WTC11 (cell line): ENCODE results near the gene WFS1. TPM values are rescaled to one million over a fixed set of nuclear protein-coding genes. Genes with fewer than 3 reads are reported as not detected.

Experiments used
- ATAC-seq: fragments of 200-7000 bp; cut with Tn5 transposase; 2 replicates; pipeline ENCODE4 v1.10.0; 2021; ENCODE audit warnings: mild to moderate bottlenecking, moderate library complexity
- CTCF ChIA-PET: fragments of 300-600 bp; sonication (Branson Sonifier 250); formaldehyde crosslinking; loops from one replicate; lab custom pipeline; 2021; ENCODE audit warnings: antibody characterized with exemption; lab: Charles Lee
- POLR2A ChIA-PET: fragments of 350-600 bp; sonication (Branson Sonifier 250); formaldehyde crosslinking; loops from one replicate; lab custom pipeline; 2021; ENCODE audit warnings: antibody characterized with exemption; lab: Charles Lee
- DNase-seq: peaks from one replicate; pipeline ENCODE4 v3.0.0; 2021; ENCODE audit warnings: low spot score
- H3K27ac Mint-ChIP-seq: 2 replicates; pipeline ENCODE4 v1.8.0; 2021; ENCODE audit warnings: mixed read lengths
- H3K27me3 Mint-ChIP-seq: 2 replicates; pipeline ENCODE4 v1.8.0; 2021; ENCODE audit warnings: low read depth, mild to moderate bottlenecking, moderate library complexity, mixed read lengths
- H3K36me3 Mint-ChIP-seq: 2 replicates; pipeline ENCODE4 v1.8.0; 2021; ENCODE audit warnings: mixed read lengths
- H3K4me1 Mint-ChIP-seq: 2 replicates; pipeline ENCODE4 v1.8.0; 2022; ENCODE audit warnings: mixed read lengths
- H3K4me3 Mint-ChIP-seq: 2 replicates; pipeline ENCODE4 v1.8.0; 2021; ENCODE audit warnings: mild to moderate bottlenecking, moderate library complexity, mixed read lengths
- H3K9me3 Mint-ChIP-seq: 2 replicates; pipeline ENCODE4 v1.8.0; 2021; ENCODE audit warnings: mixed read lengths
- CREB1 ChIP-seq: sonication (generic); formaldehyde crosslinking; IDR thresholded peaks from 2 replicates; pipeline ENCODE4 v1.8.0; 2023; ENCODE audit warnings: mild to moderate bottlenecking, missing genetic modification reagents
- ELF4 ChIP-seq: sonication (generic); formaldehyde crosslinking; IDR thresholded peaks from 2 replicates; pipeline ENCODE4 v1.8.1; 2022; ENCODE audit warnings: low read depth, mild to moderate bottlenecking, moderate library complexity, missing genetic modification reagents
- FOXP1 ChIP-seq: sonication (generic); formaldehyde crosslinking; IDR thresholded peaks from 2 replicates; pipeline ENCODE4 v1.8.0; 2022; ENCODE audit warnings: missing genetic modification reagents, mild to moderate bottlenecking, moderate library complexity, borderline replicate concordance
- GRHL2 ChIP-seq: fragments of 250-450 bp; sonication (Bioruptor Pico); IDR thresholded peaks from 2 replicates; pipeline ENCODE4 v1.8.0; 2022; ENCODE audit warnings: mild to moderate bottlenecking, moderate library complexity; ENCODE audit not compliant: insufficient replicate concordance, severe bottlenecking
- GTF2I ChIP-seq: fragments of 250-450 bp; sonication (Bioruptor Pico); conservative IDR thresholded peaks from 2 replicates; pipeline ENCODE4 v1.4.0; 2021; ENCODE audit warnings: mild to moderate bottlenecking
- HMGA2 ChIP-seq: fragments of 250-450 bp; sonication (Bioruptor Pico); IDR thresholded peaks from 2 replicates; pipeline ENCODE4 v1.4.0; 2021; ENCODE audit warnings: mild to moderate bottlenecking, moderate library complexity
- MYBL2 ChIP-seq: sonication (generic); formaldehyde crosslinking; IDR thresholded peaks from 2 replicates; pipeline ENCODE4 v1.8.1; 2023; ENCODE audit warnings: mild to moderate bottlenecking, moderate library complexity, missing genetic modification reagents
- NR1H2 ChIP-seq: sonication (generic); formaldehyde crosslinking; IDR thresholded peaks from 2 replicates; pipeline ENCODE4 v1.9.0; 2021; ENCODE audit warnings: mild to moderate bottlenecking, moderate library complexity, missing genetic modification reagents
- PRRX2 ChIP-seq: fragments of 250-450 bp; sonication (Bioruptor Pico); IDR thresholded peaks from 2 replicates; pipeline ENCODE4 v1.8.0; 2021; ENCODE audit warnings: mild to moderate bottlenecking
- TEAD4 ChIP-seq: sonication (generic); formaldehyde crosslinking; IDR thresholded peaks from 2 replicates; pipeline ENCODE4 v1.8.0; 2022; ENCODE audit warnings: mild to moderate bottlenecking, missing genetic modification reagents
- ZNF121 ChIP-seq: sonication (generic); formaldehyde crosslinking; IDR thresholded peaks from 2 replicates; pipeline ENCODE4 v1.8.0; 2023; ENCODE audit warnings: missing genetic modification reagents
- ZNF317 ChIP-seq: sonication (generic); formaldehyde crosslinking; IDR thresholded peaks from 2 replicates; pipeline ENCODE4 v1.8.1; 2023; ENCODE audit warnings: low read depth, mild to moderate bottlenecking, moderate library complexity, missing genetic modification reagents, borderline replicate concordance
- ZNF416 ChIP-seq: fragments of 250-450 bp; sonication (Bioruptor Pico); IDR thresholded peaks from 2 replicates; pipeline ENCODE4 v1.9.0; 2021; ENCODE audit warnings: mild to moderate bottlenecking, inconsistent platforms
- ZNF423 ChIP-seq: fragments of 250-450 bp; sonication (Bioruptor Pico); IDR thresholded peaks from 2 replicates; pipeline ENCODE4 v2.1.2; 2022; ENCODE audit warnings: mild to moderate bottlenecking, moderate library complexity
- total RNA-seq: library from RNA; stranded (reverse); gene quantifications from 3 replicates; pipeline ENCODE4 v1.2.3, GENCODE V29; 2021
- TF ChIP-seq, protein P1 (sequence below): sonication (generic); formaldehyde crosslinking; IDR thresholded peaks from 2 replicates; pipeline ENCODE4 v1.8.1; 2023; ENCODE audit warnings: mild to moderate bottlenecking, missing genetic modification reagents, moderate library complexity
- TF ChIP-seq, protein P2 (sequence below): fragments of 200-600 bp; IDR thresholded peaks from 2 replicates; pipeline ENCODE4 v1.8.0; 2022; ENCODE audit warnings: antibody characterized with exemption
- TF ChIP-seq, protein P3 (sequence below): sonication (generic); formaldehyde crosslinking; IDR thresholded peaks from 2 replicates; pipeline ENCODE4 v1.8.0; 2022; ENCODE audit warnings: mild to moderate bottlenecking, missing genetic modification reagents
- TF ChIP-seq, protein P4 (sequence below): fragments of 250-450 bp; sonication (Bioruptor Pico); IDR thresholded peaks from 2 replicates; pipeline ENCODE4 v1.8.0; 2021; ENCODE audit warnings: mild to moderate bottlenecking

Gene WFS1
- total RNA-seq, 1 experiment from 2014 or later = 34.7 TPM

DNA sequence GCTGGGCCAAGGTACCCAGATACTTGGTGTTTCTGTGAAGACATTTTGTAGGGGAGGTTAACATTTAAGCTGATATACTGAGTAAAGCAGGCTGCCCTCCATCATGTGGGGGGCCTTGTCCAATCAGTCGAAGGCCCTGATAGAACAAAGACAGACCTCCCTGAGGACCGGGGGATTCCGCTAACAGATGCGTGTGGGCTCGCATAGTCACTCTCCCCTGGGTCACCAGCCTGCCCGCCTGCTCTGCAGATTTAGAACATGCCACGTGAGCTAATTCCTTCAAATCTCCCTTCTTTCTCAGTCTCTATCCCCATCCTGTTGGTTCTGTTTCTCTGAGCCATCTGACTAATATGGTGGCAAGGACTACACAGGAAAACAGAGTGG lies 60.7 kb downstream of the WFS1 start:
- no peak for DNase-seq
- Mint-ChIP-seq H3K36me3 (peaks cover 2% of the 10 kb centered on the region), H3K27ac (no peak overlapping the region), H3K9me3 (peaks cover 29% of the 10 kb centered on the region)
- no peak for ATAC-seq
- POLR2A ChIA-PET = no interaction called here
- TF ChIP-seq TEAD4 (CRISPR knock-in tag) (no peak), PRRX2 (CRISPR knock-in tag) (no peak), ZNF423 (no peak)
- TF ChIP-seq, protein P1, sequence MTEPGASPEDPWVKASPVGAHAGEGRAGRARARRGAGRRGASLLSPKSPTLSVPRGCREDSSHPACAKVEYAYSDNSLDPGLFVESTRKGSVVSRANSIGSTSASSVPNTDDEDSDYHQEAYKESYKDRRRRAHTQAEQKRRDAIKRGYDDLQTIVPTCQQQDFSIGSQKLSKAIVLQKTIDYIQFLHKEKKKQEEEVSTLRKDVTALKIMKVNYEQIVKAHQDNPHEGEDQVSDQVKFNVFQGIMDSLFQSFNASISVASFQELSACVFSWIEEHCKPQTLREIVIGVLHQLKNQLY (CRISPR knock-in tag) = no peak
- TF ChIP-seq, all 79 proteins: peak for 0
- Mint-ChIP-seq H3K27me3 (no peaks in the 10 kb centered on the region; the same call in 1 of the 2 replicates), H3K4me1 (0 out of 2 replicates have a peak, but pooled peaks cover 3% of the 10 kb centered on the region), H3K4me3 (no peak overlapping the region)
- CTCF ChIA-PET = interaction anchor here (0.6 to 15.7 kb wide), 45 partner anchors 10 to 386 kb away, joined by 3 to 713 read pairs (median 7); partner anchors contain the start of genes JAKMIP1, MAN2B2 and WFS1

DNA sequence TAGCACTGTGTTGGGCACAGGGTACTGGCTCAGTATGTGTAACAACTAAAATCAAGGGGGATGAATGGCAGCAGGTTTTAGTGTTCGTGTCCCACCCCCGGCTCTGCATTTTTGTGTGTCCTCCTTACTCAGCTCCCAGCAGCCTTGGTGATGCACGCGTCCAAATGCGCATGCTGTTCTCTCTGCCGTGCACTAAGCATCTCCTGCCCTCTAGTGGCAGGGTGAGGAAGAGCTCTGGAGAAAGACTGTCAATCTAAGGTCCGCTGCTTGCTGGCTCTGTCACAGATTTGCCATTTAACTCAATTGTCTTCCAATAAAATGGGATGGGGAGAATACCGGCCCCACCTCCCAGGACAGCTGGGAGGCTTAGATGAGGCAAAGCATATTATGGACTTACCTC lies 61.4 kb downstream of the WFS1 start:
- Mint-ChIP-seq H3K36me3 (peaks cover 2% of the 10 kb centered on the region), H3K27me3 (no peaks in the 10 kb centered on the region; the same call in 1 of the 2 replicates), H3K9me3 (peaks cover 27% of the 10 kb centered on the region), H3K27ac (no peak overlapping the region), H3K4me1 (0 out of 2 replicates have a peak, but pooled peaks cover 3% of the 10 kb centered on the region)
- POLR2A ChIA-PET = no interaction called here
- CTCF ChIA-PET = interaction anchor here (0.6 to 15.7 kb wide), 69 partner anchors 9 to 526 kb away, joined by 3 to 713 read pairs (median 6); partner anchors contain the start of genes JAKMIP1, MAN2B2, MRFAP1 and WFS1
- DNase-seq = peak; percentile 65
- TF ChIP-seq NR1H2 (CRISPR knock-in tag) (no peak), ZNF317 (CRISPR knock-in tag) (no peak), ELF4 (CRISPR knock-in tag) (no peak), ZNF416 (CRISPR knock-in tag) (no peak), GRHL2 (CRISPR knock-in tag) (no peak), ZNF121 (no peak), HMGA2 (no peak)
- TF ChIP-seq, protein P2, sequence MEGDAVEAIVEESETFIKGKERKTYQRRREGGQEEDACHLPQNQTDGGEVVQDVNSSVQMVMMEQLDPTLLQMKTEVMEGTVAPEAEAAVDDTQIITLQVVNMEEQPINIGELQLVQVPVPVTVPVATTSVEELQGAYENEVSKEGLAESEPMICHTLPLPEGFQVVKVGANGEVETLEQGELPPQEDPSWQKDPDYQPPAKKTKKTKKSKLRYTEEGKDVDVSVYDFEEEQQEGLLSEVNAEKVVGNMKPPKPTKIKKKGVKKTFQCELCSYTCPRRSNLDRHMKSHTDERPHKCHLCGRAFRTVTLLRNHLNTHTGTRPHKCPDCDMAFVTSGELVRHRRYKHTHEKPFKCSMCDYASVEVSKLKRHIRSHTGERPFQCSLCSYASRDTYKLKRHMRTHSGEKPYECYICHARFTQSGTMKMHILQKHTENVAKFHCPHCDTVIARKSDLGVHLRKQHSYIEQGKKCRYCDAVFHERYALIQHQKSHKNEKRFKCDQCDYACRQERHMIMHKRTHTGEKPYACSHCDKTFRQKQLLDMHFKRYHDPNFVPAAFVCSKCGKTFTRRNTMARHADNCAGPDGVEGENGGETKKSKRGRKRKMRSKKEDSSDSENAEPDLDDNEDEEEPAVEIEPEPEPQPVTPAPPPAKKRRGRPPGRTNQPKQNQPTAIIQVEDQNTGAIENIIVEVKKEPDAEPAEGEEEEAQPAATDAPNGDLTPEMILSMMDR = peak; percentile 68
- TF ChIP-seq, all 79 proteins: peak for 1
- no peak for ATAC-seq
- H3K4me3 Mint-ChIP-seq = no peak overlapping the region

DNA sequence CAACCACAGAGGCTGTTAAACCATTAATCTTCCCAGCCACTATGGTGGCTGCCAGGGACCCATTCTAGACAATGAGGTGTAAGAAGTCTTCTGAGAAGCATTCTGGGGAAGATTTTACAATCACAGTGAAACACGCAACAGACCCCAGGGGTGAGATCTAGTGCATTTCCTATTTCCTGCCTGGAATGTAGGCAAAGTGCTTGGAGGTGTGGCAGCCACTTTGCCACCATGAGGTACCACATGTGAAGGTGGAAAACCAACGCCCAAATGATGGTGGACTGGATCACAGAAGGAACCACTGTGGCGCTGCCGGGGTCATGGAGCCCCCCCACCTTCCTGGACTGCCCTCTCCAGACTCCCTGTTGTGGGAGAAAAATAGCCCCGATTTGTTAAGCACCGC lies 61.8 kb downstream of the WFS1 start:
- ATAC-seq (no peak), DNase-seq (no peak)
- Mint-ChIP-seq H3K27ac (no peak overlapping the region), H3K4me1 (0 out of 2 replicates have a peak, but pooled peaks cover 3% of the 10 kb centered on the region), H3K4me3 (no peak overlapping the region), H3K27me3 (no peaks in the 10 kb centered on the region; the same call in 1 of the 2 replicates), H3K9me3 (peaks cover 26% of the 10 kb centered on the region), H3K36me3 (peaks cover 2% of the 10 kb centered on the region)
- ChIA-PET POLR2A (no interaction called here), CTCF (interaction anchor here (0.6 to 15.7 kb wide), 78 partner anchors 9 to 527 kb away, joined by 3 to 713 read pairs (median 5); partner anchors contain the start of genes JAKMIP1, MAN2B2, MRFAP1 and WFS1)
- TF ChIP-seq ZNF423 (no peak), GTF2I (peak; percentile 88)

DNA sequence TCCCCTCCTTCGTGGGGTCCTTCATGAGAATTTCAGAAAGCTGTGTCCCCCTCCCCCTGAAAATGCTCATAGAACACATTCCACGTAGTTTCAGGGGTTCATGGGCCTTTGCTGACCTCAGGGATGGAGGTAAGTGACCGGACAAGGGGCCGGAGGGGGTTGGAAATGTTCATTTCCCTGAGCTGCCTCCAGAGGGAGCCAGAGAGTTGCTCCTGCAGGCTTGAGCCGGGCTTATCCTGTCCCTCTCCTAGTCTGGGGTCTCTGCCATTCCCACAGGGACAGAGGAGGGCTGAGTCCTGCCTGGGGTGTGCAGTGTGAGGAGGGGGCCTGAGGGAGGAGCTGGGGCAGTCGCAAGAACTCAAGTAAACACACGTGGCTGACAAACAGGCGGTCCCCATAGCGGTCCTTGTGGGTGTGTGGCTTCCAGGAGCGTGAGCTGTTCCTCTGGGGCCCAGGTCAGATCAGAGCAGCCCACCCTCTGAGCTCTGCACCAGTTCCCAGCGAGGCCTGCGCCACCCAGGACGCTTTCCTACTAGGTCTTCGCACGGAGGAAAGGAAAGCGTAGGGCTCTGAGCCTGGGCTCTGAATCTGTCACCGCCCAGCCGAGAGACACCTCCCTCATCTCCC lies 62.5 kb downstream of the WFS1 start:
- ATAC-seq = peak; percentile 68
- peaks cover 5% of the 10 kb centered on the region; the same call in 1 of the 2 replicates for H3K4me1 Mint-ChIP-seq
- peaks cover 26% of the 10 kb centered on the region for H3K9me3 Mint-ChIP-seq
- TF ChIP-seq, protein P3, sequence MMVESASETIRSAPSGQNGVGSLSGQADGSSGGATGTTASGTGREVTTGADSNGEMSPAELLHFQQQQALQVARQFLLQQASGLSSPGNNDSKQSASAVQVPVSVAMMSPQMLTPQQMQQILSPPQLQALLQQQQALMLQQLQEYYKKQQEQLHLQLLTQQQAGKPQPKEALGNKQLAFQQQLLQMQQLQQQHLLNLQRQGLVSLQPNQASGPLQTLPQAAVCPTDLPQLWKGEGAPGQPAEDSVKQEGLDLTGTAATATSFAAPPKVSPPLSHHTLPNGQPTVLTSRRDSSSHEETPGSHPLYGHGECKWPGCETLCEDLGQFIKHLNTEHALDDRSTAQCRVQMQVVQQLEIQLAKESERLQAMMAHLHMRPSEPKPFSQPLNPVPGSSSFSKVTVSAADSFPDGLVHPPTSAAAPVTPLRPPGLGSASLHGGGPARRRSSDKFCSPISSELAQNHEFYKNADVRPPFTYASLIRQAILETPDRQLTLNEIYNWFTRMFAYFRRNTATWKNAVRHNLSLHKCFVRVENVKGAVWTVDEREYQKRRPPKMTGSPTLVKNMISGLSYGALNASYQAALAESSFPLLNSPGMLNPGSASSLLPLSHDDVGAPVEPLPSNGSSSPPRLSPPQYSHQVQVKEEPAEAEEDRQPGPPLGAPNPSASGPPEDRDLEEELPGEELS (CRISPR knock-in tag) = no peak
- 0 out of 2 replicates have a peak, but pooled peaks have one; percentile 9 for TF ChIP-seq FOXP1 (CRISPR knock-in tag)
- no peak for TF ChIP-seq CREB1
- TF ChIP-seq, protein P4, sequence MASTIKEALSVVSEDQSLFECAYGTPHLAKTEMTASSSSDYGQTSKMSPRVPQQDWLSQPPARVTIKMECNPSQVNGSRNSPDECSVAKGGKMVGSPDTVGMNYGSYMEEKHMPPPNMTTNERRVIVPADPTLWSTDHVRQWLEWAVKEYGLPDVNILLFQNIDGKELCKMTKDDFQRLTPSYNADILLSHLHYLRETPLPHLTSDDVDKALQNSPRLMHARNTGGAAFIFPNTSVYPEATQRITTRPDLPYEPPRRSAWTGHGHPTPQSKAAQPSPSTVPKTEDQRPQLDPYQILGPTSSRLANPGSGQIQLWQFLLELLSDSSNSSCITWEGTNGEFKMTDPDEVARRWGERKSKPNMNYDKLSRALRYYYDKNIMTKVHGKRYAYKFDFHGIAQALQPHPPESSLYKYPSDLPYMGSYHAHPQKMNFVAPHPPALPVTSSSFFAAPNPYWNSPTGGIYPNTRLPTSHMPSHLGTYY (CRISPR knock-in tag) = no peak
- TF ChIP-seq, protein P2 = peak; percentile 85
- TF ChIP-seq, protein P1 (CRISPR knock-in tag) = no peak
- no peak for TF ChIP-seq MYBL2 (CRISPR knock-in tag)
- ChIA-PET POLR2A (no interaction called here), CTCF (interaction anchor here (0.5 to 15.7 kb wide), 78 partner anchors 8 to 698 kb away, joined by 3 to 713 read pairs (median 5); partner anchors contain the start of genes JAKMIP1, MAN2B2, MRFAP1 and WFS1)
- H3K36me3 Mint-ChIP-seq = peaks cover 2% of the 10 kb centered on the region
- H3K27me3 Mint-ChIP-seq = no peaks in the 10 kb centered on the region; the same call in 1 of the 2 replicates
- no peak overlapping the region for H3K27ac Mint-ChIP-seq
- peak; percentile 82 for DNase-seq
- H3K4me3 Mint-ChIP-seq = no peak overlapping the region
